ENCODE results near the gene CCDC33. TPM values are rescaled to one million over a fixed set of nuclear protein-coding genes. Genes with fewer than 3 reads are reported as not detected.

Gene CCDC33
- total RNA-seq, 1 donor from 2014 or later = not detected

DNA sequence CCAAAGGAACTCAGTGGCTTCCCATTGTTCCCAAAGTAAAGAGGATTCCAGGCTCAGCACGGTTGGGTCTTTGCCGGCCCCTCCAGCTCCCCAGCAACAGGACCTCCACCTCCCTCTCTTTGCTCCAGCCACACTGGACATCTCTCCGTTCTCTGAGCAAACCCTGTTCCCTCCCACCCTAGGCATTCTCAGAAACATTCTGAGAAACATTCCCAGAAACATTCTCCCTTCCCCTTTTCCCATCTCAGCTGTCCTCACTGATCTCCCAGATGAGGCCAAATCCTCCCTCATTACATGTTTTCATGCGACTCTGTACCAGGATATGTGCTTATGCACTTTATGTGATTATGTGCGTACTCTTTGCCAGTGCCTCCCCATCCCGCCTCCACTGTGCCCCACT, 14.1 kb downstream of the CCDC33 start:
- no peak for DNase-seq (ENCODE audit: low spot score)
- Mint-ChIP-seq H3K4me1 (ENCODE audit: low read depth) (peaks cover 30% of the 10 kb centered on the region), H3K27ac (ENCODE audit: unreplicated experiment) (peak overlapping the region; percentile 5), H3K27me3 (ENCODE audit: low read depth) (peaks cover 4% of the 10 kb centered on the region), H3K4me3 (ENCODE audit: unreplicated experiment) (no peak overlapping the region), H3K9me3 (ENCODE audit: low read depth) (no peaks in the 10 kb centered on the region), H3K36me3 (ENCODE audit: low read depth) (no peaks in the 10 kb centered on the region)
- TF ChIP-seq, protein P1, sequence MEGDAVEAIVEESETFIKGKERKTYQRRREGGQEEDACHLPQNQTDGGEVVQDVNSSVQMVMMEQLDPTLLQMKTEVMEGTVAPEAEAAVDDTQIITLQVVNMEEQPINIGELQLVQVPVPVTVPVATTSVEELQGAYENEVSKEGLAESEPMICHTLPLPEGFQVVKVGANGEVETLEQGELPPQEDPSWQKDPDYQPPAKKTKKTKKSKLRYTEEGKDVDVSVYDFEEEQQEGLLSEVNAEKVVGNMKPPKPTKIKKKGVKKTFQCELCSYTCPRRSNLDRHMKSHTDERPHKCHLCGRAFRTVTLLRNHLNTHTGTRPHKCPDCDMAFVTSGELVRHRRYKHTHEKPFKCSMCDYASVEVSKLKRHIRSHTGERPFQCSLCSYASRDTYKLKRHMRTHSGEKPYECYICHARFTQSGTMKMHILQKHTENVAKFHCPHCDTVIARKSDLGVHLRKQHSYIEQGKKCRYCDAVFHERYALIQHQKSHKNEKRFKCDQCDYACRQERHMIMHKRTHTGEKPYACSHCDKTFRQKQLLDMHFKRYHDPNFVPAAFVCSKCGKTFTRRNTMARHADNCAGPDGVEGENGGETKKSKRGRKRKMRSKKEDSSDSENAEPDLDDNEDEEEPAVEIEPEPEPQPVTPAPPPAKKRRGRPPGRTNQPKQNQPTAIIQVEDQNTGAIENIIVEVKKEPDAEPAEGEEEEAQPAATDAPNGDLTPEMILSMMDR (IDR thresholded peaks at IDR 0.05) = no peak

- Mint-ChIP-seq H3K27ac (ENCODE audit: unreplicated experiment) (peak overlapping the region; percentile 19), H3K4me3 (ENCODE audit: unreplicated experiment) (no peak overlapping the region), H3K27me3 (ENCODE audit: low read depth) (peaks cover 4% of the 10 kb centered on the region)
Observed at GRCh38 chr15:74251131-74251811, 15.1 kb downstream of the CCDC33 start.

GRCh38 chr15:74252291-74252690, 16.2 kb downstream of the CCDC33 start:
- peaks cover 25% of the 10 kb centered on the region for H3K4me1 Mint-ChIP-seq (ENCODE audit: low read depth)
- H3K4me3 Mint-ChIP-seq (ENCODE audit: unreplicated experiment) = no peak overlapping the region
- no peaks in the 10 kb centered on the region for H3K36me3 Mint-ChIP-seq (ENCODE audit: low read depth)
- DNase-seq (ENCODE audit: low spot score) = no peak
- peaks cover 8% of the 10 kb centered on the region for H3K27me3 Mint-ChIP-seq (ENCODE audit: low read depth)
- H3K27ac Mint-ChIP-seq (ENCODE audit: unreplicated experiment) = peak overlapping the region; percentile 43
- no peaks in the 10 kb centered on the region for H3K9me3 Mint-ChIP-seq (ENCODE audit: low read depth)
- TF ChIP-seq, protein P1 (IDR thresholded peaks at IDR 0.05) = no peak

More at GRCh38 chr15:74251131-74251811, 15.1 kb downstream of the CCDC33 start:
- TF ChIP-seq, protein P1 (IDR thresholded peaks at IDR 0.05) = no peak
- Mint-ChIP-seq H3K36me3 (ENCODE audit: low read depth) (no peaks in the 10 kb centered on the region), H3K4me1 (ENCODE audit: low read depth) (peaks cover 25% of the 10 kb centered on the region), H3K9me3 (ENCODE audit: low read depth) (no peaks in the 10 kb centered on the region)
- DNase-seq (ENCODE audit: low spot score) = no peak

- H3K9me3 Mint-ChIP-seq (ENCODE audit: low read depth) = no peaks in the 10 kb centered on the region
Observed at GRCh38 chr15:74252721-74253120, 16.6 kb downstream of the CCDC33 start.

DNA sequence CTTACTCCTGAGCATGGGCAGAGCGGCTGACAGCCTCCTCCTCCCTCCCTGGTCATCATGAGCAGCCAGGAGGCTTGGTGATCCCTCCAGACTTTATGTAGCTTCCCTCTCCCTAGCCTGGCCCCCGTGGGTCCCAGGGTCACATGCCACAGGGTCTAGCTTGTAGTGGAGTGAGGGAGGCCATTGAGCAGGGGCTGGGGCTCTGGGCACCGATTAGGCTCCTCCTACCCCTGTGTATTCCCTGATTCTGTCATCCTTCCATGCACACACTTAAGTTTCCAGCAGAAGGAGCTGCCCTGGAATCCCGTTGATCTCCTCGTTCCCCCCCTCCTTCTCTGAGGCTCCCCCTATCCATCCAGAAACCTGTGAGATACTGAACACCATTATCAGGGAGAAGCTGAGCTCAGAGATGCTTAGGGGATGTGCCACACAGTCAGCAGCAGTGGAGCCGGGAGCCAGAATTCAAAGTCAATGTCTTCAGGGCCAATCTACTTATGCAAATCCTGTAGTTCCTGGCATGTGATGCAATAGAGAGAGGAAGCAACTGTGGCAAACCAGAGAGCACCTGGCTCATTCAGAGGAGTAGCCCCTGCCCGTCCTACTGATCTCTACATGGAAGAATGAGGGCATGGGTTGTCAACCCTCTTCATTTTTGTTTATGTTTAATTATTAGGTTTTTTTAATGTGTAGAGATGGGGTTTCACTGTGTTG, 17.2 kb downstream of the CCDC33 start:
- Mint-ChIP-seq H3K4me3 (ENCODE audit: unreplicated experiment) (no peak overlapping the region), H3K27me3 (ENCODE audit: low read depth) (peaks cover 8% of the 10 kb centered on the region), H3K4me1 (ENCODE audit: low read depth) (peaks cover 26% of the 10 kb centered on the region), H3K27ac (ENCODE audit: unreplicated experiment) (no peak overlapping the region), H3K9me3 (ENCODE audit: low read depth) (no peaks in the 10 kb centered on the region), H3K36me3 (ENCODE audit: low read depth) (no peaks in the 10 kb centered on the region)
- TF ChIP-seq, protein P1 (IDR thresholded peaks at IDR 0.05) = no peak
- DNase-seq (ENCODE audit: low spot score) = no peak

More at GRCh38 chr15:74252721-74253120, 16.6 kb downstream of the CCDC33 start:
- H3K4me1 Mint-ChIP-seq (ENCODE audit: low read depth) = peaks cover 25% of the 10 kb centered on the region
- DNase-seq (ENCODE audit: low spot score) = no peak
- H3K36me3 Mint-ChIP-seq (ENCODE audit: low read depth) = no peaks in the 10 kb centered on the region
- TF ChIP-seq, protein P1 (IDR thresholded peaks at IDR 0.05) = no peak
- no peak overlapping the region for H3K4me3 Mint-ChIP-seq (ENCODE audit: unreplicated experiment)
- H3K27me3 Mint-ChIP-seq (ENCODE audit: low read depth) = peaks cover 8% of the 10 kb centered on the region
- H3K27ac Mint-ChIP-seq (ENCODE audit: unreplicated experiment) = no peak overlapping the region

Measured in chondrocyte (in vitro differentiated cells).